Measurements from ENCODE around the gene ACBD6.
A peak's percentile ranks its signal among the peaks of the same experiment; 100 is the strongest.

DNA sequence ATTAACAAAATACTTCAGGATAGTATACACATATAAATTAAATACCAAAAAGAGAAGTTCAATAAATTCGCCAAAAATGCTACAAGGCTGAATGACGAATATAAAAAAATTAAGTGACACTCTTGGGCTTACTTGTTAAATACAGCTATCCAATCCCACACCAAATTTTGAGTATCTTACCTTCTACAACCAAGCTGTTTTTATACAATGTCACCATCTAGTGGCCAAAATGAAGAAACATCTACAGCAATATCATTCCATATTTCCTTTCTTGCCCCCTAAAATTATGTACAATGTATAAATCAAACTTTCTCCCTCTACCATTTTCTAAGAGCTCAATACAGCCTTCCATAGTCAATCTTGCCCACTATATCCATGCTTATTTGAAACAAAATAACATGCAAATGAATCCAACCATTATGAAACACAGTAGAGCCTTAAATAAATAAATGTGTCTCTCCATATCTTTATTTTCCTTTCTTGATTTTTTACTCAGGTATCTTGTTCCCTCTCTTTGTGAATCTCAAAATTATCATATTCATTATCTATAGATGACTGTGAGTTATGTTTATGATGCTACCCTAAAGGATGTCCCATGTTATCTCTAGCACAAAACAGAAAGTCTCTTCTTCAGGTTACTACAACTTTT, 86.3 kb downstream of the ACBD6 start:
- TF ChIP-seq, protein P1, sequence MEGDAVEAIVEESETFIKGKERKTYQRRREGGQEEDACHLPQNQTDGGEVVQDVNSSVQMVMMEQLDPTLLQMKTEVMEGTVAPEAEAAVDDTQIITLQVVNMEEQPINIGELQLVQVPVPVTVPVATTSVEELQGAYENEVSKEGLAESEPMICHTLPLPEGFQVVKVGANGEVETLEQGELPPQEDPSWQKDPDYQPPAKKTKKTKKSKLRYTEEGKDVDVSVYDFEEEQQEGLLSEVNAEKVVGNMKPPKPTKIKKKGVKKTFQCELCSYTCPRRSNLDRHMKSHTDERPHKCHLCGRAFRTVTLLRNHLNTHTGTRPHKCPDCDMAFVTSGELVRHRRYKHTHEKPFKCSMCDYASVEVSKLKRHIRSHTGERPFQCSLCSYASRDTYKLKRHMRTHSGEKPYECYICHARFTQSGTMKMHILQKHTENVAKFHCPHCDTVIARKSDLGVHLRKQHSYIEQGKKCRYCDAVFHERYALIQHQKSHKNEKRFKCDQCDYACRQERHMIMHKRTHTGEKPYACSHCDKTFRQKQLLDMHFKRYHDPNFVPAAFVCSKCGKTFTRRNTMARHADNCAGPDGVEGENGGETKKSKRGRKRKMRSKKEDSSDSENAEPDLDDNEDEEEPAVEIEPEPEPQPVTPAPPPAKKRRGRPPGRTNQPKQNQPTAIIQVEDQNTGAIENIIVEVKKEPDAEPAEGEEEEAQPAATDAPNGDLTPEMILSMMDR (IDR thresholded peaks at IDR 0.05; ENCODE audit: insufficient read depth, low read depth, low read length), result peak; percentile 54
- no peak for TF ChIP-seq EZH2 (IDR thresholded peaks at IDR 0.05; ENCODE audit: insufficient read depth, low read length)

All from astrocyte (in vitro differentiated cells and primary cell).